Measurements from ENCODE around the gene AKT1.

AKT1 gene

GRCh38 chr14:104722938-104723650 lies 72.5 kb downstream of the AKT1 start:
- no peak for DNase-seq

GRCh38 chr14:104721505-104722431 lies 73.8 kb downstream of the AKT1 start:
- DNase-seq, result no peak

All from T-helper 2 cell (primary cell).